ENCODE measurements around the gene FBLN1.
A peak's percentile ranks its signal among the peaks of the same experiment; 100 is the strongest.
"Not testable (repeated sequence)": the region's sequence is repeated elsewhere in the genome, so short reads cannot be mapped to it uniquely, and the experiment has no call there.

FBLN1 gene

GRCh38 chr22:45586651-45587405 lies 84.1 kb downstream of the FBLN1 start:
- no peak for DNase-seq

GRCh38 chr22:45587638-45588505 lies 85.2 kb downstream of the FBLN1 start:
- DNase-seq, result no peak

GRCh38 chr22:45589556-45589955 lies 86.9 kb downstream of the FBLN1 start:
- DNase-seq, result no peak

GRCh38 chr22:45590262-45590661 lies 87.6 kb downstream of the FBLN1 start:
- no peak for DNase-seq

GRCh38 chr22:45591633-45592213 lies 89.0 kb downstream of the FBLN1 start:
- not testable (repeated sequence) for DNase-seq

GRCh38 chr22:45594123-45594941 lies 91.6 kb downstream of the FBLN1 start:
- DNase-seq, result no peak

GRCh38 chr22:45597460-45598192 lies 94.9 kb downstream of the FBLN1 start:
- no peak for DNase-seq

- DNase-seq, result no peak
Measured at GRCh38 chr22:45598596-45599217, 96.0 kb downstream of the FBLN1 start.

GRCh38 chr22:45599836-45600577 lies 97.3 kb downstream of the FBLN1 start:
- DNase-seq, result no peak

GRCh38 chr22:45600790-45601730 lies 98.4 kb downstream of the FBLN1 start:
- no peak for DNase-seq

GRCh38 chr22:45602004-45602733 lies 99.5 kb downstream of the FBLN1 start:
- DNase-seq, result no peak

- DNase-seq, result no peak
Measured at GRCh38 chr22:45602824-45603595, 100.3 kb downstream of the FBLN1 start.

GRCh38 chr22:45603619-45604018 lies 100.9 kb downstream of the FBLN1 start:
- DNase-seq, result no peak

GRCh38 chr22:45608045-45608444 lies 105.4 kb downstream of the FBLN1 start:
- not testable (repeated sequence) for DNase-seq

GRCh38 chr22:45608763-45609180 lies 106.1 kb downstream of the FBLN1 start:
- peak in 1 of 2 donors; percentile 82 for DNase-seq

- DNase-seq, result peak in 1 of 2 donors; percentile 31
Measured at GRCh38 chr22:45612451-45612901, 109.8 kb downstream of the FBLN1 start.

- no peak for DNase-seq
Measured at GRCh38 chr22:45612940-45613339, 110.3 kb downstream of the FBLN1 start.

GRCh38 chr22:45615364-45615763 lies 112.7 kb downstream of the FBLN1 start:
- no peak for DNase-seq

All from bone marrow (tissue), 2 donors.